Measurements from ENCODE around the gene AKR1C3. TPM values are rescaled to one million over a fixed set of nuclear protein-coding genes. Genes with fewer than 3 reads are reported as not detected.

Gene AKR1C3
- total RNA-seq, 1 donor from 2014 or later, result 1.9 TPM

GRCh38 chr10:5151076-5151475, 56.9 kb downstream of the AKR1C3 start:
- Mint-ChIP-seq H3K36me3 (no peaks in the 10 kb centered on the region), H3K4me1 (no peaks in the 10 kb centered on the region), H3K9me3 (peaks cover 75% of the 10 kb centered on the region), H3K27me3 (ENCODE audit: low read depth) (no peaks in the 10 kb centered on the region), H3K27ac (no peak overlapping the region), H3K4me3 (no peak overlapping the region)
- TF ChIP-seq CTCF (IDR thresholded peaks at IDR 0.05; ENCODE audit: unreplicated experiment), result no peak
- no peak for DNase-seq (ENCODE audit: low spot score in 2 of 2, unreplicated experiment in 2 of 2)

- DNase-seq (ENCODE audit: low spot score in 2 of 2, unreplicated experiment in 2 of 2), result no peak
- Mint-ChIP-seq H3K36me3 (no peaks in the 10 kb centered on the region), H3K27me3 (ENCODE audit: low read depth) (no peaks in the 10 kb centered on the region), H3K27ac (no peak overlapping the region), H3K4me1 (no peaks in the 10 kb centered on the region), H3K4me3 (no peak overlapping the region), H3K9me3 (peaks cover 69% of the 10 kb centered on the region)
- no peak for TF ChIP-seq CTCF (IDR thresholded peaks at IDR 0.05; ENCODE audit: unreplicated experiment)
Observed at GRCh38 chr10:5155951-5156350, 61.7 kb downstream of the AKR1C3 start.

Other genes starting within 250 kb of the AKR1C3 start
- gene AKR1C1, start 131.0 kb upstream of the AKR1C3 start, total RNA-seq, result 3.2 to 4.2 TPM (median 3.8 TPM) in 3 replicates
- gene AKR1C2, start 90.6 kb upstream of the AKR1C3 start, total RNA-seq, result 2.2 to 2.6 TPM (median 2.5 TPM) in 3 replicates
- not detected in 3 replicates for gene AKR1C8, start 90.7 kb downstream of the AKR1C3 start, total RNA-seq
- not detected in 3 replicates for gene AKR1C4, start 102.4 kb downstream of the AKR1C3 start, total RNA-seq